ENCODE data around the gene BIRC2. TPM values are rescaled to one million over a fixed set of nuclear protein-coding genes. Genes with fewer than 3 reads are reported as not detected.
A peak's percentile ranks its signal among the peaks of the same experiment; 100 is the strongest.

Gene BIRC2
- total and polyA plus RNA-seq, 8 donors, result 17.3 to 301 (median 42.8) TPM

DNA sequence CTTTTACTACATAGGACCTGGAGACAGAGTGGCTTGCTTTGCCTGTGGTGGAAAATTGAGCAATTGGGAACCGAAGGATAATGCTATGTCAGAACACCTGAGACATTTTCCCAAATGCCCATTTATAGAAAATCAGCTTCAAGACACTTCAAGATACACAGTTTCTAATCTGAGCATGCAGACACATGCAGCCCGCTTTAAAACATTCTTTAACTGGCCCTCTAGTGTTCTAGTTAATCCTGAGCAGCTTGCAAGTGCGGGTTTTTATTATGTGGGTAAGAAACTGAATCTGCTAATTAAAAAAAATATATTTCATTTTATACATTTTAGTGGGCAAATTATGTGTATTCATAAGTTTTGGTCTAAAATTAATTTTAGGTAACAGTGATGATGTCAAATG, 21.9 kb upstream of the BIRC2 start:
- intact Hi-C loops (cut with DNase I; ENCODE audit: low total_unique reads), result no loop called here
- Histone ChIP-seq H3K9me3 (no peaks in the 10 kb centered on the region), H3K27me3 (no peaks in the 10 kb centered on the region), H3K36me3 (peaks cover 27 to 77% (median 48%) of the 10 kb centered on the region in 4 donors), H3K4me3 (no peak overlapping the region), H3K4me1 (peaks cover 6 to 45% (median 16%) of the 10 kb centered on the region in 4 donors), H3K27ac (no peak overlapping the region)
- DNase-seq, result no peak
- WGBS, 5 donors, result 78 to 87% (median 83%) methylated on average over 3 of the region's 3 CpGs
- no peak for TF ChIP-seq POLR2AphosphoS5 (IDR thresholded peaks at IDR 0.05)
- TF ChIP-seq, protein P1, sequence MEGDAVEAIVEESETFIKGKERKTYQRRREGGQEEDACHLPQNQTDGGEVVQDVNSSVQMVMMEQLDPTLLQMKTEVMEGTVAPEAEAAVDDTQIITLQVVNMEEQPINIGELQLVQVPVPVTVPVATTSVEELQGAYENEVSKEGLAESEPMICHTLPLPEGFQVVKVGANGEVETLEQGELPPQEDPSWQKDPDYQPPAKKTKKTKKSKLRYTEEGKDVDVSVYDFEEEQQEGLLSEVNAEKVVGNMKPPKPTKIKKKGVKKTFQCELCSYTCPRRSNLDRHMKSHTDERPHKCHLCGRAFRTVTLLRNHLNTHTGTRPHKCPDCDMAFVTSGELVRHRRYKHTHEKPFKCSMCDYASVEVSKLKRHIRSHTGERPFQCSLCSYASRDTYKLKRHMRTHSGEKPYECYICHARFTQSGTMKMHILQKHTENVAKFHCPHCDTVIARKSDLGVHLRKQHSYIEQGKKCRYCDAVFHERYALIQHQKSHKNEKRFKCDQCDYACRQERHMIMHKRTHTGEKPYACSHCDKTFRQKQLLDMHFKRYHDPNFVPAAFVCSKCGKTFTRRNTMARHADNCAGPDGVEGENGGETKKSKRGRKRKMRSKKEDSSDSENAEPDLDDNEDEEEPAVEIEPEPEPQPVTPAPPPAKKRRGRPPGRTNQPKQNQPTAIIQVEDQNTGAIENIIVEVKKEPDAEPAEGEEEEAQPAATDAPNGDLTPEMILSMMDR (IDR thresholded peaks at IDR 0.05), result peak in 1 of 7 experiments; percentile 9

GRCh38 chr11:102328748-102329147, 18.3 kb upstream of the BIRC2 start:
- DNase-seq, result no peak
- TF ChIP-seq EP300 (IDR thresholded peaks at IDR 0.05) (no peak), POLR2AphosphoS5 (IDR thresholded peaks at IDR 0.05) (no peak), POLR2A (IDR thresholded peaks at IDR 0.05) (no peak)
- TF ChIP-seq, protein P1 (IDR thresholded peaks at IDR 0.05), result no peak
- no peak overlapping the region for H3K27ac ChIP-seq
- H3K27me3 ChIP-seq, result no peaks in the 10 kb centered on the region
- H3K4me3 ChIP-seq, result no peak overlapping the region
- H3K36me3 ChIP-seq, result peaks cover 46 to 100% (median 84%) of the 10 kb centered on the region in 4 donors
- H3K9me3 ChIP-seq, result no peaks in the 10 kb centered on the region
- intact Hi-C loops (cut with DNase I; ENCODE audit: low total_unique reads), result no loop called here
- peaks cover 0 to 13% (median 0%) of the 10 kb centered on the region in 4 donors for H3K4me1 ChIP-seq
- 95 to 100% (median 98%) methylated on average over 1 of the region's 1 CpG for WGBS, 5 donors

GRCh38 chr11:102330231-102330630, 16.8 kb upstream of the BIRC2 start:
- Histone ChIP-seq H3K4me1 (peaks cover 0 to 2% (median 0%) of the 10 kb centered on the region in 4 donors), H3K27me3 (no peaks in the 10 kb centered on the region), H3K4me3 (no peak overlapping the region), H3K36me3 (peaks cover 46 to 100% (median 88%) of the 10 kb centered on the region in 4 donors), H3K9me3 (no peaks in the 10 kb centered on the region), H3K27ac (no peak overlapping the region)
- intact Hi-C loops (cut with DNase I; ENCODE audit: low total_unique reads), result no loop called here
- no peak for DNase-seq
- TF ChIP-seq EP300 (IDR thresholded peaks at IDR 0.05), result no peak
- TF ChIP-seq POLR2A (IDR thresholded peaks at IDR 0.05), result no peak
- TF ChIP-seq POLR2AphosphoS5 (IDR thresholded peaks at IDR 0.05), result no peak
- TF ChIP-seq, protein P1 (IDR thresholded peaks at IDR 0.05), result no peak

- intact Hi-C loops (cut with DNase I; ENCODE audit: low total_unique reads), result no loop called here
- H3K4me3 ChIP-seq, result no peak overlapping the region
- H3K4me1 ChIP-seq, result no peaks in the 10 kb centered on the region
- DNase-seq, result no peak
- no peaks in the 10 kb centered on the region for H3K9me3 ChIP-seq
- H3K27ac ChIP-seq, result no peak overlapping the region
- TF ChIP-seq POLR2A (IDR thresholded peaks at IDR 0.05) (no peak), POLR2AphosphoS5 (IDR thresholded peaks at IDR 0.05) (no peak), EP300 (IDR thresholded peaks at IDR 0.05) (no peak)
- TF ChIP-seq, protein P1 (IDR thresholded peaks at IDR 0.05), result no peak
- H3K36me3 ChIP-seq, result peaks cover 47 to 100% (median 94%) of the 10 kb centered on the region in 4 donors
- no peaks in the 10 kb centered on the region for H3K27me3 ChIP-seq
- WGBS, 5 donors, result 87 to 92% (median 89%) methylated on average over 2 of the region's 2 CpGs
These were observed 15.7 kb upstream of the BIRC2 start for GRCh38 chr11:102331341-102331740.

Measured in stomach (tissue), 9 donors.